Testis (tissue), 2 donors: ENCODE data around the gene SLC16A9.

Experiments
- POLR2A ChIP-seq: fragments of 450-650 bp; IDR thresholded peaks from one replicate; pipeline ENCODE4 v1.6.1; 2017; ENCODE audit warnings: antibody characterized with exemption, mild to moderate bottlenecking, moderate library complexity
- TF ChIP-seq, protein P1 (sequence below), 3 experiments: fragments of 450-650 bp in 2 of 3; fragments of 200-600 bp in 1 of 3; sonication (generic) in 1 of 3; IDR thresholded peaks; one replicate each; pipeline ENCODE4 v1.5.1; 2016 to 2019; ENCODE audit warnings: antibody characterized with exemption in 3 of 3, mild to moderate bottlenecking in 2 of 3, moderate library complexity in 1 of 3

DNA sequence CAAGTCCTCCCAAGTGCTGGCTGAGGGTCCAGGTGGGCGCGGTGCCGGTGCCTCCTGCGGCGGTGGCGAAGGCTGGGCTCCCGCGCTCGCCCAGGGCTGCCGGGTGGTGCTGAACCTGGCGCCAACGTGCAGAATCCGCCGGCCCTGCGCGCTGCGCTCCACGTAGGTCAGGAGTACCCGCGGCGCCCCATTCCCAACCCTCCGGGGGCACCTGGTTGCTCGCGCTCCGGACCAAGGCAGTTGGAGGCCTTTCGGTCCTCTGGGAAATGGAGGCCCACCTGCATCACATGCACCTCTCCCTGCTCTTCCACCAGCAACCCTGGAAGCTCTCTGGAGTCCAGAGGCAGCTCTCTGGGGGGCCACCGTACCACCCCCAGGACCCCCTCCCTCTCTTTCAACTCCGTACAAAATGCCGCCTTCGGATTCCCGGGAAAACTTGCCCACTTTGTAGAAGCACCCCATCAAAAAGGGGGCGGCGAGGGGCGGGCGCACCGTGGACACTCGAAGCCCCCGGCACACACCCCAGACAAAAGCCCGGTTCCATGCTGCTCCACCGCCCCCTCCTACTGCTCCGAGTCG lies 745 bp downstream of the SLC16A9 start:
- TF ChIP-seq, protein P1, sequence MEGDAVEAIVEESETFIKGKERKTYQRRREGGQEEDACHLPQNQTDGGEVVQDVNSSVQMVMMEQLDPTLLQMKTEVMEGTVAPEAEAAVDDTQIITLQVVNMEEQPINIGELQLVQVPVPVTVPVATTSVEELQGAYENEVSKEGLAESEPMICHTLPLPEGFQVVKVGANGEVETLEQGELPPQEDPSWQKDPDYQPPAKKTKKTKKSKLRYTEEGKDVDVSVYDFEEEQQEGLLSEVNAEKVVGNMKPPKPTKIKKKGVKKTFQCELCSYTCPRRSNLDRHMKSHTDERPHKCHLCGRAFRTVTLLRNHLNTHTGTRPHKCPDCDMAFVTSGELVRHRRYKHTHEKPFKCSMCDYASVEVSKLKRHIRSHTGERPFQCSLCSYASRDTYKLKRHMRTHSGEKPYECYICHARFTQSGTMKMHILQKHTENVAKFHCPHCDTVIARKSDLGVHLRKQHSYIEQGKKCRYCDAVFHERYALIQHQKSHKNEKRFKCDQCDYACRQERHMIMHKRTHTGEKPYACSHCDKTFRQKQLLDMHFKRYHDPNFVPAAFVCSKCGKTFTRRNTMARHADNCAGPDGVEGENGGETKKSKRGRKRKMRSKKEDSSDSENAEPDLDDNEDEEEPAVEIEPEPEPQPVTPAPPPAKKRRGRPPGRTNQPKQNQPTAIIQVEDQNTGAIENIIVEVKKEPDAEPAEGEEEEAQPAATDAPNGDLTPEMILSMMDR (IDR thresholded peaks at IDR 0.05): no peak
- no peak for TF ChIP-seq POLR2A
